GM12865 (cell line): ENCODE results near the gene CLEC2D.

ENCODE experiments used
- DNase-seq: peaks from one replicate; pipeline ENCODE4 v3.0.0; 2010; ENCODE audit warnings: low read depth
- H3K4me3 ChIP-seq: 2 replicates; pipeline ENCODE4 v1.5.1; 2011; ENCODE audit warnings: mild to moderate bottlenecking, low read depth, low read length, control low read depth
- CTCF ChIP-seq: IDR thresholded peaks from 2 replicates; pipeline ENCODE4 v1.5.1; 2011; ENCODE audit warnings: low read length, control low read depth, low read depth, inconsistent platforms; ENCODE audit not compliant: insufficient read depth; ENCODE audit errors: missing control alignments

CLEC2D gene

GRCh38 chr12:9669534-9669933 lies at the start of gene CLEC2D:
TSS of gene CLEC2D (plus strand) at chr12:9669713. CDS start at chr12:9669735, 22 bp downstream.
- no peak for TF ChIP-seq CTCF
- H3K4me3 ChIP-seq, result peak within 1 kb of the TSS; percentile 62
- DNase-seq, result peak; percentile 94

DNA sequence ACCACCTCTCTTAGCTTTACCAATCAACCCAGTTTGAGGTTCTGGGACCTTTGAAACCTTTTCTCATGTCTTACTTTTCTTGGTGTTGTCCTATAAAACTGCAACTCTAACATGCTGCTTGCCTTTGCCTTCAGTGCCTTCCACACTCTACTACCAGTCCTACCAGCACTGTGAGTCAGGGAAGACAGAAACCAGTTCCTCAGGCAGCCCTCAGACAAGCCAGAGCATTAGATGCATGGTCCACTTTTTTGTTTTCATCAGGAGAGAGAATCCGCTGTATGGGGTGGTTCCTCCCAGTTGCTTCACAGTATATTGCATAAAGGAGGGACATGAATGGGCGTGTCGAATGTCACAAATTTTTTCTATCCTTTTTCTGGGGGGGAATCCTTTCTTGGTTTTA lies 44.5 kb upstream of the CLEC2D start:
- DNase-seq, result no peak
- no peak overlapping the region for H3K4me3 ChIP-seq
- TF ChIP-seq CTCF, result no peak

DNA sequence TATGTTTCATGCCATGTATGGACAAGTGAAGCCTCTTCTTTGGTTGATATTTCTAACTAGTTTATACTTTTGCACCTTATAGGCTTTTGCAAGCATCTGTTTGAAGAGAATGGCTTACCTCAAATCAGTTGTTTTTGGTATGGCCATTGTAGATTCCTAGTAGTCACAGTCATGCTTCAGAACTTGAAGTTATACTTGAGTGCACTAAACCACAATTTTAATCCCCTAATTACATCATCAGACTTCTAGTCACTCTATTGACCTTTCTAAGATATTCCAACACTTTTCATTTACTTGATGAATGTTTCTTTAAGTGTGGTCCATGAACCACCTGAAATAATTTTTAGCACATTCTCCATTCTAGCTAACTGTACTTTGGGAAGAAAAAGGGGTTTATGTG lies 43.2 kb upstream of the CLEC2D start:
- H3K4me3 ChIP-seq, result no peak overlapping the region
- no peak for TF ChIP-seq CTCF
- DNase-seq, result no peak

DNA sequence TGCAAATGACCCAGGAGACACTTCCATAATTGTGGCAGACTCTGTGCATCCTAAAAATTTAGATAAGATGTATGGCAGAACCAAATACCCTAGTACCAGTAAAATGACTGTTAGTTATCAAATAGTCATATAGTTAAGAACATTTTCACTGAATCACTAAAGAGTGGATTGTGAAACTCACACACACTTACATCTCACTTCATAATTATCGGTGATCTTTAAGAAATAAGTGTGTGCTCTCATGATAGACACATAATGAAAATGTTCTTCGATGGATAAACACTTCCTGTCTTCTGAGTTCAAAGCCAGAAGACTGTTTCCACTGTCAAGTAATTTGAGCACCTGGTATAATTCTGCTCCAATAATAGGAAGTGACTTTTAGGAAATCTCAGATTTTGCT lies 42.7 kb upstream of the CLEC2D start:
- no peak overlapping the region for H3K4me3 ChIP-seq
- DNase-seq, result no peak
- TF ChIP-seq CTCF, result no peak

- no peak for TF ChIP-seq CTCF
- H3K4me3 ChIP-seq, result no peak overlapping the region
These were observed 36.7 kb upstream of the CLEC2D start for GRCh38 chr12:9632766-9633165.

GRCh38 chr12:9634177-9634803 lies 35.2 kb upstream of the CLEC2D start:
- peak; percentile 62 for TF ChIP-seq CTCF
- peak; percentile 79 for DNase-seq
- H3K4me3 ChIP-seq, result no peak overlapping the region

More at GRCh38 chr12:9632766-9633165, 36.7 kb upstream of the CLEC2D start:
- no peak for DNase-seq
